ENCODE measurements around the gene CCNF.
"Not testable (repeated sequence)": the region's sequence is repeated elsewhere in the genome, so short reads cannot be mapped to it uniquely, and the experiment has no call there.

The CCNF gene

DNA sequence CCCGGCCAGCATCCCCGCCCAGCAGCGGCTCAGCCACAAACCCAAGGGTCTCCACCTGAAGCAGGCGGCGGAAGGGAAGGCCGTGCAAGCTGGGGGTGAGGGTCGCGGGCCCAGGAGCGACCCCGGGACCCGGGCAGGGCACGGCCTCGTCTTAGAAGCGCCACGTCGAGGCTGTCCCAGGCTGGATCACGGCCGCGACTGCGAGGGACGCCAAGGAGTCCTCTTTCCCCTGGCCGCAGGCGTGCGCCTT, 538 bp upstream of the CCNF start:
- DNase-seq (ENCODE audit: low read depth) = no peak
- peak overlapping the region; percentile 77 for H3K4me3 ChIP-seq (ENCODE audit: low read length)
- TF ChIP-seq, protein P1, sequence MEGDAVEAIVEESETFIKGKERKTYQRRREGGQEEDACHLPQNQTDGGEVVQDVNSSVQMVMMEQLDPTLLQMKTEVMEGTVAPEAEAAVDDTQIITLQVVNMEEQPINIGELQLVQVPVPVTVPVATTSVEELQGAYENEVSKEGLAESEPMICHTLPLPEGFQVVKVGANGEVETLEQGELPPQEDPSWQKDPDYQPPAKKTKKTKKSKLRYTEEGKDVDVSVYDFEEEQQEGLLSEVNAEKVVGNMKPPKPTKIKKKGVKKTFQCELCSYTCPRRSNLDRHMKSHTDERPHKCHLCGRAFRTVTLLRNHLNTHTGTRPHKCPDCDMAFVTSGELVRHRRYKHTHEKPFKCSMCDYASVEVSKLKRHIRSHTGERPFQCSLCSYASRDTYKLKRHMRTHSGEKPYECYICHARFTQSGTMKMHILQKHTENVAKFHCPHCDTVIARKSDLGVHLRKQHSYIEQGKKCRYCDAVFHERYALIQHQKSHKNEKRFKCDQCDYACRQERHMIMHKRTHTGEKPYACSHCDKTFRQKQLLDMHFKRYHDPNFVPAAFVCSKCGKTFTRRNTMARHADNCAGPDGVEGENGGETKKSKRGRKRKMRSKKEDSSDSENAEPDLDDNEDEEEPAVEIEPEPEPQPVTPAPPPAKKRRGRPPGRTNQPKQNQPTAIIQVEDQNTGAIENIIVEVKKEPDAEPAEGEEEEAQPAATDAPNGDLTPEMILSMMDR (conservative IDR thresholded peaks at IDR 0.05; ENCODE audit: low read length) = no peak

DNA sequence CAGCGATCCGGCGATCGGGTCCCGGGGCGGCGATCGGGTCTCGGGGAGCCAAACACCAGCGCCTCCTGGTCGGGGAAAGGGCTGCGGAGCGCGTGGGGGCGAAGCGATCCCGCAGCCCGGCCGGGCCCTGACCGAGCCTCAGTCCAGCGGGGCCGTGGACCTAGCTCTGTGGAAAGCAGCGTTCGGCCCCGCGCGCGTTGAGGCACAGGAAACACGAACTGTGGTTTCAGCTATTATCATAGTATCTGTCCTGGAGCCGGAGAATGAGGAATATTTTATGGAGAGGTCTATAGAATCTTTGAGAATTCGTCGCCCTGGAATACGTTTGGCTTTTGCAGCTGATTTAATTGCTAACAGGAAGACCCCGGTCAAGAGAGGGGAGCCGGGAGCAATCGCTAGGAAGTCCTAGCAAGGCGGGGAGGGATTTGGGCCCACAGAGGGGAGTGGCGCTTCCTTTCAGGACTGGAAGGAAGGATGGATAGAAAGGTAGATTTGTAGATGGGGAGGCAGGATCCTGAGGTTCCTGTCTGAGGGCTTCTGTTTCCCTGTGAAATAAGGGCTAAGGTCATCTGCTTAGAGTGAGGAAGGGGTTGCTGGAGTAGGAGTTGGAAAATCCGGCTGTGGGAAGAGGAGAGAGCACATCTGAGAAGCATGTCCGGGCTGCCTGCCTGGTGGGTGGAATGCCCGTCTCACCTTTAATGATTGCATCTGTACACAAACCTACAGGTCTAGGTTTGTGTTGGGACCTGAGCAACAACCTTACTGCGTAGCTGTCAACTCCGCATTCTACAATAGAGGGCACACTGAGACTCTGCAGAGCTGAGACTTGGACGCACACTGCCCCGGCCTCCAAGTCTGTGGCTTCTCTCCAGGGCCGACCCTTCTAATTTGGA, 770 bp downstream of the CCNF start:
- peak overlapping the region; percentile 70 for H3K4me3 ChIP-seq (ENCODE audit: low read length)
- no peak for DNase-seq (ENCODE audit: low read depth)
- TF ChIP-seq, protein P1 (conservative IDR thresholded peaks at IDR 0.05; ENCODE audit: low read length) = peak; percentile 19

DNA sequence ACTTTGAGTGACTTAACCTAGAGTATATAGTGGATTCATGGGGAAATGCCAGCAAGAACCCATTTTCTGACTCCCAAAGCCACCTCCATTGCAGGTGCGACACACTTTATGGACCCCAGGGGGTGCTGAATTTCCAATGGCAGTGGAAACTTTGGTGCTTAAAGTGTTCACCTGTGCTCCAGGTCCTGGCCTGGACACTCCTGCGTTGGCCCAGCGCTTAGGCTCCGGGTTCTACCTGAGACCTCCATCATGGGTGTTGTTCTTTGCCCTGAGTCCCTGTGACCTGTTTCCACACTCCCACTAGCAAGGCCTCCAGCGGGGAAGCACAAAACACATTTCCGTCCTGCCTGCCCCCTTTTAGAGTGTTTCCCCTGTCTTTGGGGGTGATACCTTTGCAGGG, 3.0 kb downstream of the CCNF start:
- TF ChIP-seq, protein P1 (conservative IDR thresholded peaks at IDR 0.05; ENCODE audit: low read length) = no peak
- DNase-seq (ENCODE audit: low read depth) = no peak
- no peak overlapping the region for H3K4me3 ChIP-seq (ENCODE audit: low read length)

DNA sequence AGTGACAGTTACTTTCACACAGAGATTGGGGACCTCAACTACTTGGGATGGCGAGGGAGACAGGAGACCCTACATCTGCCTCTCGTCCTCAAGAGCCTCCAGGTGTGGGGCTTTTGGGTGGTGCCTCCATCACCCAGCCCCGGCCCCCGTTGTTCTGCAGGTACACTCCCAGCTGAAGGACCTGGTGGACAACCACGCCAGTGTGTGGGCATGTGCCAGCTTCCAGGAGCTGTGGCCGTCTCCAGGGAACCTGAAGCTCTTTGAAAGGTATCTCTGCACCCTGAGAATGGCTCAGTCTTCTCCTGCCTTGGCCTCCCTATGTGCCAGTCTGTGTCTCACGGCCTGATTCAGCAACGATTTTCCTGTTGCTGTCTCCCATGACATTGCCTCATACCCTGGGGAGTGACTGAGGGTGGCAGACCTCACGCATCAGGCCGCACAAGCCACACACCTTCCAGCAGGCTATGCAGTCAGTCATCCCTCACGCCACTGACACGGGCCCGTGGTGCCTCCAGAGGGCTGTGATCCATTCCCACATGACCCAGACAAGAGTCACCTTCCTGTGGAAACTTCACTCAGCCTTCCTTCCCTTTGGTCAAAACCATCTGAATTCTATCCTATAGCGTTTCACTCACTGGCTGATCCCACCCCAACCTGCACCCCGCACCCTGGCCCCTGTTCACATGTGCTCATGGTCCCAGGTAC, 3.7 kb downstream of the CCNF start:
- no peak for DNase-seq (ENCODE audit: low read depth)
- TF ChIP-seq, protein P1 (conservative IDR thresholded peaks at IDR 0.05; ENCODE audit: low read length) = no peak
- H3K4me3 ChIP-seq (ENCODE audit: low read length) = no peak overlapping the region

DNA sequence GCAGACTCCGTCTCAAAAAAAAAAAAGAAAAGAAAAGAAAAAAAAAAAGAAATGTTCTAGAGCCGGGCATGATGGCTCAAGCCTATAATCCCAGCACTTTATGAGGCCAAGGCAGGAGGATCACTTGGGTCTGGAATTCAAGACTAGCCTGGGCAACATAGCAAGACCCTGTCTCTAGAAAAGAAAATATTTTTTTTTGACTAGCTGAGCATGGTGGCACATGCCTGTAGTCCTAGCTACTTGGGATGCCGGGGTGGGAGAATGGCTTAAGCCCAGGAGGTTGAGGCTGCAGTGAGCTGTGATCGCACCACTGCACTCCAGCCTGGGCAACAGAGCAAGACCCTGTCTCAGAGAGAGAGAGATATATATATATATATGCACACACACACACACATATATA, 6.0 kb downstream of the CCNF start:
- not testable (repeated sequence) for DNase-seq (ENCODE audit: low read depth); H3K4me3 ChIP-seq (ENCODE audit: low read length)

DNA sequence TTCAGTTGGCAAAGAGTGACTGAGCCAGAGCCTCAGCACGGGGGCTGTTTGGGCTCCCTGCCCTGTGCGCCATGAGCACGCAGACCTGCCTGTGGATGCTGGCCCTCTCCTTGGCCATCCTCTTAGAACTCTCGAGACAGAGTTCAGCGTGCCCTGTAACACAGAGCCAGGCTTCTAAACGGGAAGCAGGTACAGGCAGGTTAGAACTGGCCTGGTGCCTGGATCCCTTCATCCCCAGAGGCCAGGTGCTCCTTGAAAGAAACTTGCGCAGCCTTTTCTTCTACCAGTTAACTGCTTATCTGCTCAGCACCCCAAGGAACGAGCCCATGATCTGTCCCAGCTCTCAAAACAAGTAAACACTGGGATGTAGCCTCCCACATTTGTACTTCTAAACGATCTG, 6.9 kb downstream of the CCNF start:
- no peak overlapping the region for H3K4me3 ChIP-seq (ENCODE audit: low read length)
- TF ChIP-seq, protein P1 (conservative IDR thresholded peaks at IDR 0.05; ENCODE audit: low read length) = no peak

DNA sequence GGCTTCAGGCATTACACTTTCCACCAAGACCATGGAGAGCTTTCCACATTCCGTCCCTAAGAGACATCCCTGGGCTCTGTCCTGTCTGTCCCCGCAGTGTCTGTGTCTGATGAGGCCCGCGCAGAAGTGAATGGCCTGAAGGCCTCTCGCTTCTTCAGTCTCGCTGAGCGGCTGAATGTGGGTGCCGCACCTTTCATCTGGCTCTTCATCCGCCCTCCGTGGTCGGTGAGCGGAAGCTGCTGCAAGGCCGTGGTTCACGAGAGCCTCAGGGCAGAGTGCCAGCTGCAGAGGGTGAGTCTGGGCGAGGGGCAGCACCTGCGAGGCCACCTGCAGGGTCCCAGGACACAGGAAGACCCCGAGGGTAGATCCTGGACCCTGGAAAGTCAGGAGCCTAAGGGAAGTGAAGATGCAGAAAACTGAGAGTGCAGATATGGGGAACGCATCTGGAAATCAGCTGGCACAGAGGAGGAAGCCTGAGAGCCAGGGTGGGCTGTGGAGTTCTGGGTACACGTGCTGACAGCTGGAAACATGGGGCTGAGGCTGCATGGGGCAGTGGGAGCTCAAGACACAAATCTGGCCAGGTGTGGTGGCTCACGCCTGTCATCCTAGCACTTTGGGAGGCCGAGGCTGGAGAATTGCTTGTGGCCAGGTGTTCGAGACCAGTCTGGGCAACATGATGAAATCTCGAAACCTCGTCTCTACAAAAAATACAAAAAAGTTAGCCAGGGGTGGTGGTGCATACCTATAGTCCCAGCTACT, 8.0 kb downstream of the CCNF start:
- no peak overlapping the region for H3K4me3 ChIP-seq (ENCODE audit: low read length)
- TF ChIP-seq, protein P1 (conservative IDR thresholded peaks at IDR 0.05; ENCODE audit: low read length) = no peak
- no peak for DNase-seq (ENCODE audit: low read depth)

More for the DNA sequence above, 6.9 kb downstream of the CCNF start:
- DNase-seq (ENCODE audit: low read depth) = no peak
